Middle frontal gyrus (tissue), 1 donor: ENCODE measurements around the gene NTF4.
"Not testable (repeated sequence)": the region's sequence is repeated elsewhere in the genome, so short reads cannot be mapped to it uniquely, and the experiment has no call there.

Experiments used
- DNase-seq: peaks from one replicate; pipeline ENCODE4 v3.0.0-alpha.2; 2015; ENCODE audit warnings: low spot score; ENCODE audit errors: extremely low spot score

Gene NTF4

GRCh38 chr19:49057636-49058234, 6.9 kb downstream of the NTF4 start, which contains the start of gene CGB7:
Gene CGB7, minus strand, starts transcription at chr19:49057749. Its CDS starts 2,374 bp downstream, at chr19:49055375.
- no peak for DNase-seq

GRCh38 chr19:49056902-49057596, 7.6 kb downstream of the NTF4 start:
- DNase-seq: not testable (repeated sequence)

GRCh38 chr19:49056101-49056901, 8.3 kb downstream of the NTF4 start:
- no peak for DNase-seq

- DNase-seq: not testable (repeated sequence)
These were observed 14.1 kb downstream of the NTF4 start for GRCh38 chr19:49050376-49051033.

- DNase-seq: not testable (repeated sequence)
These were observed 14.8 kb downstream of the NTF4 start for GRCh38 chr19:49049834-49050233.

GRCh38 chr19:49049011-49049410, 15.6 kb downstream of the NTF4 start, which contains the start of gene CGB8:
Gene CGB8, minus strand, starts transcription at chr19:49049111. Its CDS starts 372 bp downstream, at chr19:49048739.
- DNase-seq: not testable (repeated sequence)

- not testable (repeated sequence) for DNase-seq
These were observed 21.1 kb downstream of the NTF4 start, which contains the start of gene CGB5 for GRCh38 chr19:49043548-49043947. Gene CGB5, plus strand, starts transcription at chr19:49043848. Its CDS starts 362 bp downstream, at chr19:49044210.

- not testable (repeated sequence) for DNase-seq
These were observed 22.0 kb downstream of the NTF4 start for GRCh38 chr19:49042666-49043065.

GRCh38 chr19:49042177-49042576, 22.4 kb downstream of the NTF4 start:
- no peak for DNase-seq

- DNase-seq: not testable (repeated sequence)
These were observed 24.9 kb downstream of the NTF4 start for GRCh38 chr19:49039736-49040135.

GRCh38 chr19:49038557-49039276, 25.9 kb downstream of the NTF4 start:
- DNase-seq: not testable (repeated sequence)

- DNase-seq: not testable (repeated sequence)
These were observed 26.5 kb downstream of the NTF4 start for GRCh38 chr19:49038111-49038510.

GRCh38 chr19:49036815-49037214, 27.8 kb downstream of the NTF4 start, which contains the start of gene CGB1:
Gene CGB1, minus strand, starts transcription at chr19:49036895. Its CDS starts 184 bp downstream, at chr19:49036711.
- DNase-seq: not testable (repeated sequence)

GRCh38 chr19:49031642-49032301, 32.8 kb downstream of the NTF4 start, which contains the start of gene CGB2:
Gene CGB2, plus strand, starts transcription at chr19:49031890. Its CDS starts 206 bp downstream, at chr19:49032096.
- DNase-seq: not testable (repeated sequence)

- not testable (repeated sequence) for DNase-seq
These were observed 34.3 kb downstream of the NTF4 start for GRCh38 chr19:49030323-49030722.

- DNase-seq: not testable (repeated sequence)
These were observed 34.9 kb downstream of the NTF4 start for GRCh38 chr19:49029749-49030148.

GRCh38 chr19:49028686-49029085, 35.9 kb downstream of the NTF4 start:
- not testable (repeated sequence) for DNase-seq

GRCh38 chr19:49025599-49025998, 39.0 kb downstream of the NTF4 start:
- DNase-seq: not testable (repeated sequence)

- not testable (repeated sequence) for DNase-seq
These were observed 39.5 kb downstream of the NTF4 start for GRCh38 chr19:49025088-49025487.

- DNase-seq: not testable (repeated sequence)
These were observed 40.4 kb downstream of the NTF4 start, which contains the start of gene CGB3 for GRCh38 chr19:49024233-49024632. Gene CGB3, minus strand, starts transcription at chr19:49024333. Its CDS starts 362 bp downstream, at chr19:49023971.
